HepG2 (cell line): ENCODE data around the gene RABIF. TPM values are rescaled to one million over a fixed set of nuclear protein-coding genes. Genes with fewer than 3 reads are reported as not detected.
A peak's percentile ranks its signal among the peaks of the same experiment; 100 is the strongest.

ENCODE experiments used
- ARNT ChIP-seq: fragments of 450-650 bp; IDR thresholded peaks from 2 replicates; pipeline ENCODE4 v1.6.1; 2017
- CENPT ChIP-seq: sonication (generic); formaldehyde crosslinking; IDR thresholded peaks from 2 replicates; pipeline ENCODE4 v1.8.0; 2022; ENCODE audit warnings: low read depth, mild to moderate bottlenecking, moderate library complexity, missing genetic modification reagents
- MED13 ChIP-seq: sonication (generic); formaldehyde crosslinking; IDR thresholded peaks from 2 replicates; pipeline ENCODE4 v1.5.0; 2020; ENCODE audit warnings: missing genetic modification reagents
- NCOR1 ChIP-seq: fragments of 200-600 bp; sonication (generic); IDR thresholded peaks from 2 replicates; pipeline ENCODE4 v1.7.0; 2017; ENCODE audit warnings: antibody characterized with exemption, low read length, borderline replicate concordance
- PHF5A ChIP-seq: IDR thresholded peaks from one replicate; pipeline ENCODE4 v1.6.1; 2018; ENCODE audit warnings: low read depth, missing genetic modification reagents; ENCODE audit not compliant: unreplicated experiment
- RARA ChIP-seq: IDR thresholded peaks from 2 replicates; pipeline ENCODE4 v1.6.1; 2016; ENCODE audit warnings: missing genetic modification reagents, missing compliant biosample characterization
- RBM39 ChIP-seq: fragments of 200-400 bp; formaldehyde crosslinking; IDR thresholded peaks from one replicate; pipeline ENCODE4 v1.6.1; 2018; ENCODE audit warnings: antibody characterized with exemption, mild to moderate bottlenecking, low read depth, low read length; ENCODE audit not compliant: poor library complexity, severe bottlenecking
- TBX3 ChIP-seq: fragments of 450-650 bp; IDR thresholded peaks from 2 replicates; pipeline ENCODE4 v1.6.1; 2017; ENCODE audit warnings: antibody characterized with exemption, mild to moderate bottlenecking, inconsistent platforms, borderline replicate concordance
- TCF7 ChIP-seq: sonication (generic); IDR thresholded peaks from 2 replicates; pipeline ENCODE4 v1.6.1; 2016; ENCODE audit warnings: antibody characterized with exemption, low read depth
- THAP9 ChIP-seq: sonication (generic); formaldehyde crosslinking; IDR thresholded peaks from 2 replicates; pipeline ENCODE4; 2020; ENCODE audit warnings: missing genetic modification reagents, mild to moderate bottlenecking, borderline replicate concordance
- USF2 ChIP-seq, 2 experiments: sonication (generic) in 1 of 2; formaldehyde crosslinking in 1 of 2; IDR thresholded peaks; 2 replicates each; pipeline versions ENCODE4 v1.5.1 to v1.6.1; 2011 to 2020; ENCODE audit warnings: borderline replicate concordance in 1 of 2, low read depth in 1 of 2, low read length in 1 of 2, mild to moderate bottlenecking in 1 of 2, missing genetic modification reagents in 1 of 2, moderate library complexity in 1 of 2
- ZNF142 ChIP-seq: sonication (generic); formaldehyde crosslinking; IDR thresholded peaks from 2 replicates; pipeline ENCODE4 v1.4.0; 2020; ENCODE audit warnings: missing genetic modification reagents
- ZNF205 ChIP-seq: IDR thresholded peaks from 2 replicates; pipeline ENCODE4 v1.6.1; 2018; ENCODE audit warnings: missing biosample characterization, missing genetic modification reagents
- ZNF484 ChIP-seq: sonication (generic); formaldehyde crosslinking; IDR thresholded peaks from 2 replicates; pipeline ENCODE4 v1.5.1; 2020; ENCODE audit warnings: mild to moderate bottlenecking, low read depth, missing genetic modification reagents, borderline replicate concordance
- ZNF501 ChIP-seq: sonication (generic); formaldehyde crosslinking; IDR thresholded peaks from 2 replicates; pipeline ENCODE4 v1.5.1; 2020; ENCODE audit warnings: mild to moderate bottlenecking, moderate library complexity, missing genetic modification reagents
- ZNF878 ChIP-seq: sonication (generic); formaldehyde crosslinking; IDR thresholded peaks from 2 replicates; pipeline ENCODE4 v1.8.1; 2023; ENCODE audit warnings: mild to moderate bottlenecking, missing genetic modification reagents, moderate library complexity
- polyA plus RNA-seq, 8 experiments: library from polyadenylated mRNA; depleted of rRNA in 3 of 8; stranded (reverse) in 7 of 8; unstranded in 1 of 8; fragments of >200 nt; fragmentation: Illumina TruSeq in 4 of 8; extraction: Trizol in 4 of 8; gene quantifications; 2 replicates each; pipeline versions ENCODE4 v1.2.1 to v1.2.3, GENCODE V29; 2011 to 2016; ENCODE audit warnings: low read depth in 4 of 8, missing spikeins in 1 of 8, mixed read lengths in 1 of 8; ENCODE audit not compliant: insufficient read depth in 1 of 8
- total RNA-seq, 5 experiments: library from RNA; depleted of rRNA; stranded (reverse); fragments of >200 nt; fragmentation: Illumina TruSeq; extraction: Trizol; gene quantifications; 2 replicates each; pipeline ENCODE4 v1.2.3, GENCODE V29; 2016; ENCODE audit warnings: low read depth in 1 of 5

Gene RABIF
- total and polyA plus RNA-seq, 2 of the 13 experiments (the other 11 are each of a cell fraction or from before 2014, with no cell fraction given): 7.6 to 8.3 TPM

- TF ChIP-seq RARA (CRISPR knock-in tag) (0 out of 2 replicates have a peak, but pooled peaks have one; percentile 22), RBM39 (no peak), NCOR1 (peak; percentile 97), THAP9 (CRISPR knock-in tag) (no peak), ZNF878 (CRISPR knock-in tag) (no peak), PHF5A (no peak), MED13 (CRISPR knock-in tag) (no peak), CENPT (no peak), TCF7 (peak; percentile 20; the same call in 1 of the 2 replicates), TBX3 (peak; percentile 28; the same call in 1 of the 2 replicates), ZNF501 (CRISPR knock-in tag) (no peak), ARNT (no peak), ZNF142 (CRISPR knock-in tag) (no peak), USF2 (IDR thresholded peaks at IDR 0.05; ENCODE audit: low read depth, low read length) (peak; percentile 28; the same call in 1 of the 2 replicates), USF2 (CRISPR knock-in tag; IDR thresholded peaks at IDR 0.05; ENCODE audit: borderline replicate concordance) (peak; percentile 71; the same call in 1 of the 2 replicates), ZNF205 (CRISPR knock-in tag) (0 out of 2 replicates have a peak, but pooled peaks have one; percentile 39), ZNF484 (CRISPR knock-in tag) (no peak)
Observed at GRCh38 chr1:202862679-202863560, 26.0 kb downstream of the RABIF start (continued).
